Measurements from ENCODE around the gene GRID2.

GRID2 gene

DNA sequence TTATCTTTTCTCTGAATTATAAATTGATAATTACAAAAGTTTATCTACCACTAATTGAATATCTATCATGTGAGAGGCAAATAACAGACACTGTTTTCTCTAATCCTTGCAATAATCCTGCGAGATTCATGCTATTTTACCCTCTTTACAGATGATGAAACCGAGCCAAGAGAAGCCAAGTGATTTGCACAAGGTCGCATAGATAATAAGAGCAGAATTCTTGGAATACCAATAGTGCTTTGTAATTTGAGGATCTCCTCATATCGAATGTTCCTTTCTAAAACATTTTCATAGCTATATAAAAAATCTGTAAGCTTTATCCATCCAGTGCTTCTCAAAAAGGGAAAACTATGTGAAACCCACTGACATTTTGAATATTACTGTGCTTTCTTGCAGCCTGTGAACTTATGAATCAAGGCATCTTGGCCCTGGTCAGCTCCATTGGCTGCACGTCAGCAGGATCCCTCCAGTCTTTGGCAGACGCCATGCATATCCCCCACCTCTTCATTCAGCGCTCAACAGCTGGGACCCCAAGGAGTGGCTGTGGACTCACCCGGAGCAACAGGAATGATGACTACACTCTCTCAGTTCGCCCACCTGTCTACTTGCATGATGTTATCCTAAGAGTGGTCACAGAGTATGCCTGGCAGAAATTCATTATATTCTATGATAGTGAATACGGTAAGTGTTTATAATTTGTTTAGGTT lies 781.0 kb downstream of the GRID2 start:
- Histone ChIP-seq H3K27ac (ENCODE audit: low read depth, low read length) (no peak overlapping the region), H3K79me1 (ENCODE audit: low read length) (no peaks in the 10 kb centered on the region), H3K79me2 (ENCODE audit: control insufficient read depth, insufficient read depth, low read length, poor library complexity) (no peaks in the 10 kb centered on the region), H2BK5ac (ENCODE audit: low read depth, low read length, poor library complexity) (no peak overlapping the region), H3K9me3 (ENCODE audit: insufficient read depth, low read depth, low read length) (no peaks in the 10 kb centered on the region), H3K14ac (ENCODE audit: low read length) (no peak overlapping the region), H3K36me3 (ENCODE audit: control insufficient read depth in 1 of 2, insufficient read depth in 2 of 2, low read length in 2 of 2) (no peaks in the 10 kb centered on the region), H2BK12ac (ENCODE audit: low read length) (no peak overlapping the region), H3K4me3 (ENCODE audit: low read depth, low read length) (no peak overlapping the region), H3K18ac (ENCODE audit: low read length) (no peak overlapping the region), H3K9ac (ENCODE audit: low read length) (no peak overlapping the region), H3K27me3 (ENCODE audit: insufficient read depth, low read length) (no peaks in the 10 kb centered on the region), H3K4ac (ENCODE audit: low read depth, low read length) (no peak overlapping the region), H4K12ac (ENCODE audit: low read depth, low read length) (no peak overlapping the region), H2BK120ac (ENCODE audit: insufficient read depth, low read length, poor library complexity) (no peak overlapping the region), H4K91ac (ENCODE audit: low read depth, low read length) (no peak overlapping the region), H4K8ac (ENCODE audit: low read depth, low read length) (no peak overlapping the region), H3K4me1 (ENCODE audit: control insufficient read depth in 1 of 2, insufficient read depth in 2 of 2, low read length in 2 of 2) (peaks cover 0 to 2% of the 10 kb centered on the region in 2 experiments), H3K4me2 (ENCODE audit: low read length) (no peak overlapping the region), H2AFZ (ENCODE audit: insufficient read depth, low read length, poor library complexity) (no peak overlapping the region), H3K23ac (ENCODE audit: low read length) (no peak overlapping the region), H2AK5ac (ENCODE audit: low read length) (no peak overlapping the region)
- DNase-seq = no peak
- 100% methylated on average over 1 of the region's 10 CpGs for WGBS (ENCODE audit: extremely low coverage, insufficient coverage, insufficient read length)

DNA sequence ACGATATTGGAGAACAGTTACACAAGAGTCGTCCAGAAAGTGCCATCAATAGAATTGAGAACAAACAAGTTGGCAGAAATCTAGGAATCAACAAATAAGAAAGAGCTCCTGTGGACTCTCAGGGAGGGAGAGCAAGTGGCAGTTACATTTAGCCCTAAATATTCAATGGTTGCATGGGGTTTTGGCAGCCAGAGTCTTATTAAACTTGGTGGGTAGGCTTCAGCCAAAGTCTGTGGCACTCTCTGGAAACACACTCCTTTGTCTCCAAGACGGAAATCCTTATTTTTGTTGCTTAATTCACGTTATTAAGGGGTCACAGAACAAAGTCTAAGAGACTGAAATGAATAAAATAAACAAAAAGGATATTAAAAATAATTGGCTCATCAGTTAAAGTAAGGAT lies 782.6 kb downstream of the GRID2 start:
- Histone ChIP-seq H4K91ac (ENCODE audit: low read depth, low read length) (no peak overlapping the region), H2BK12ac (ENCODE audit: low read length) (no peak overlapping the region), H2BK120ac (ENCODE audit: insufficient read depth, low read length, poor library complexity) (no peak overlapping the region), H3K4ac (ENCODE audit: low read depth, low read length) (no peak overlapping the region), H4K8ac (ENCODE audit: low read depth, low read length) (no peak overlapping the region), H3K23ac (ENCODE audit: low read length) (no peak overlapping the region), H3K27me3 (ENCODE audit: insufficient read depth, low read length) (no peaks in the 10 kb centered on the region), H3K4me2 (ENCODE audit: low read length) (no peak overlapping the region), H3K9ac (ENCODE audit: low read length) (no peak overlapping the region), H3K18ac (ENCODE audit: low read length) (no peak overlapping the region), H3K36me3 (ENCODE audit: control insufficient read depth in 1 of 2, insufficient read depth in 2 of 2, low read length in 2 of 2) (no peaks in the 10 kb centered on the region), H2AK5ac (ENCODE audit: low read length) (no peak overlapping the region), H3K79me2 (ENCODE audit: control insufficient read depth, insufficient read depth, low read length, poor library complexity) (no peaks in the 10 kb centered on the region), H3K9me3 (ENCODE audit: insufficient read depth, low read depth, low read length) (no peaks in the 10 kb centered on the region), H2BK5ac (ENCODE audit: low read depth, low read length, poor library complexity) (no peak overlapping the region), H2AFZ (ENCODE audit: insufficient read depth, low read length, poor library complexity) (no peak overlapping the region), H3K27ac (ENCODE audit: low read depth, low read length) (no peak overlapping the region), H3K4me3 (ENCODE audit: low read depth, low read length) (no peak overlapping the region), H4K12ac (ENCODE audit: low read depth, low read length) (no peak overlapping the region), H3K4me1 (ENCODE audit: control insufficient read depth in 1 of 2, insufficient read depth in 2 of 2, low read length in 2 of 2) (peaks cover 0 to 2% of the 10 kb centered on the region in 2 experiments), H3K14ac (ENCODE audit: low read length) (no peak overlapping the region), H3K79me1 (ENCODE audit: low read length) (no peaks in the 10 kb centered on the region)
- no peak for DNase-seq
- WGBS (ENCODE audit: extremely low coverage, insufficient coverage, insufficient read length) = no CpG with 5 or more reads among the region's 4 CpGs

DNA sequence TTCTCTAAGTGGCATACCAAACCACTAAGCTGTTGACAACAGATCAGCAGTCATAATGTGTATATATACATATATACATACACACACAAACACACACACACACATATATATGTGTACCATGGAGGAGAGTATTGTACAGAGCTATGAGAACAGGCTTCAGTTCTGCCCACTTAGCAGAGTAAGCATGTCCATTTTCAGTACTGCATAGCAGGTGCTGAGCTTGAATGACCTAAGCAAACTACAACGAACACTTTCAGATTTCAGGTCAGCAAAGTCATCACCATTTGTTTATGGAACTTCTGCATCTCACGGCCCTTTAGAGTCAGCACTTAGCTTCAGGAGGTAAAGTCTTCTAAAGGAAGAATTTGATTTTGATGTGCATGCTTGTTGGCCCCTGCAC lies 789.0 kb downstream of the GRID2 start:
- no peaks in the 10 kb centered on the region for H3K79me1 ChIP-seq (ENCODE audit: low read length)
- H3K18ac ChIP-seq (ENCODE audit: low read length) = no peak overlapping the region
- H3K36me3 ChIP-seq (ENCODE audit: control insufficient read depth in 1 of 2, insufficient read depth in 2 of 2, low read length in 2 of 2) = no peaks in the 10 kb centered on the region
- H3K23ac ChIP-seq (ENCODE audit: low read length) = no peak overlapping the region
- no peak overlapping the region for H3K9ac ChIP-seq (ENCODE audit: low read length)
- no CpG with 5 or more reads among the region's 2 CpGs for WGBS (ENCODE audit: extremely low coverage, insufficient coverage, insufficient read length)
- no peak for DNase-seq
- H2AK5ac ChIP-seq (ENCODE audit: low read length) = no peak overlapping the region
- H3K4me3 ChIP-seq (ENCODE audit: low read depth, low read length) = no peak overlapping the region
- no peaks in the 10 kb centered on the region for H3K79me2 ChIP-seq (ENCODE audit: control insufficient read depth, insufficient read depth, low read length, poor library complexity)
- no peak overlapping the region for H4K8ac ChIP-seq (ENCODE audit: low read depth, low read length)
- H3K14ac ChIP-seq (ENCODE audit: low read length) = no peak overlapping the region
- no peak overlapping the region for H2AFZ ChIP-seq (ENCODE audit: insufficient read depth, low read length, poor library complexity)
- H3K27ac ChIP-seq (ENCODE audit: low read depth, low read length) = no peak overlapping the region
- no peak overlapping the region for H4K12ac ChIP-seq (ENCODE audit: low read depth, low read length)
- no peaks in the 10 kb centered on the region for H3K9me3 ChIP-seq (ENCODE audit: insufficient read depth, low read depth, low read length)
- no peak overlapping the region for H3K4me2 ChIP-seq (ENCODE audit: low read length)
- H3K4me1 ChIP-seq (ENCODE audit: control insufficient read depth in 1 of 2, insufficient read depth in 2 of 2, low read length in 2 of 2) = no peaks in the 10 kb centered on the region
- no peak overlapping the region for H2BK12ac ChIP-seq (ENCODE audit: low read length)
- H3K27me3 ChIP-seq (ENCODE audit: insufficient read depth, low read length) = no peaks in the 10 kb centered on the region
- no peak overlapping the region for H3K4ac ChIP-seq (ENCODE audit: low read depth, low read length)
- H4K91ac ChIP-seq (ENCODE audit: low read depth, low read length) = no peak overlapping the region
- H2BK120ac ChIP-seq (ENCODE audit: insufficient read depth, low read length, poor library complexity) = no peak overlapping the region
- H2BK5ac ChIP-seq (ENCODE audit: low read depth, low read length, poor library complexity) = no peak overlapping the region

DNA sequence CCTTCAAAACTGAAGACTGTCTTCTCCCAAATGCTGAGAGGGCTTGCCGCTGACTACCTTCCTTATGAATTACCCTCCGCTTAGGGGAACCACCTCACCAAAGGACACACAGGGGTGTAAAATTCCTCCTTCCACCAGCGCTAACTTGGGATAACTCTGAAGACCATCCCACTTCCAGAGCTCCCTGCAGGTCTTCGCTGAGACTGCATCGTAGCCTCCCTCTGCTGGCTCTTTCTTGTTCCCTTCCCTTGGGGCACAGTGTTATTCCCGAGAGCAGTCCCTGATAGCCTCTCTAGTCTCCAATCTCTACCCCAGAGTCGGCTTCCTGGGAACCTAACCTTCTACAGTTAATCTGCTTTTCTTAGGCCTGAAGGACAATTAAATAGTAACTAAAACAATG lies 799.3 kb downstream of the GRID2 start:
- no peaks in the 10 kb centered on the region for H3K27me3 ChIP-seq (ENCODE audit: insufficient read depth, low read length)
- H3K4ac ChIP-seq (ENCODE audit: low read depth, low read length) = no peak overlapping the region
- H3K36me3 ChIP-seq (ENCODE audit: control insufficient read depth in 1 of 2, insufficient read depth in 2 of 2, low read length in 2 of 2) = no peaks in the 10 kb centered on the region
- no peak overlapping the region for H3K4me2 ChIP-seq (ENCODE audit: low read length)
- no peak overlapping the region for H2BK5ac ChIP-seq (ENCODE audit: low read depth, low read length, poor library complexity)
- no peaks in the 10 kb centered on the region for H3K4me1 ChIP-seq (ENCODE audit: control insufficient read depth in 1 of 2, insufficient read depth in 2 of 2, low read length in 2 of 2)
- H3K4me3 ChIP-seq (ENCODE audit: low read depth, low read length) = no peak overlapping the region
- H3K23ac ChIP-seq (ENCODE audit: low read length) = no peak overlapping the region
- DNase-seq = no peak
- no peak overlapping the region for H2BK120ac ChIP-seq (ENCODE audit: insufficient read depth, low read length, poor library complexity)
- no peaks in the 10 kb centered on the region for H3K9me3 ChIP-seq (ENCODE audit: insufficient read depth, low read depth, low read length)
- no peak overlapping the region for H4K8ac ChIP-seq (ENCODE audit: low read depth, low read length)
- H3K27ac ChIP-seq (ENCODE audit: low read depth, low read length) = no peak overlapping the region
- no peak overlapping the region for H2AK5ac ChIP-seq (ENCODE audit: low read length)
- no peak overlapping the region for H4K12ac ChIP-seq (ENCODE audit: low read depth, low read length)
- H3K14ac ChIP-seq (ENCODE audit: low read length) = no peak overlapping the region
- WGBS (ENCODE audit: extremely low coverage, insufficient coverage, insufficient read length) = no CpG with 5 or more reads among the region's 7 CpGs
- no peaks in the 10 kb centered on the region for H3K79me2 ChIP-seq (ENCODE audit: control insufficient read depth, insufficient read depth, low read length, poor library complexity)
- H3K9ac ChIP-seq (ENCODE audit: low read length) = peak overlapping the region; percentile 58
- H4K91ac ChIP-seq (ENCODE audit: low read depth, low read length) = no peak overlapping the region
- no peaks in the 10 kb centered on the region for H3K79me1 ChIP-seq (ENCODE audit: low read length)
- no peak overlapping the region for H3K18ac ChIP-seq (ENCODE audit: low read length)
- no peak overlapping the region for H2AFZ ChIP-seq (ENCODE audit: insufficient read depth, low read length, poor library complexity)
- no peak overlapping the region for H2BK12ac ChIP-seq (ENCODE audit: low read length)

Measured in trophoblast cell (in vitro differentiated cells and primary cell).